SK-N-SH (cell line): Measurements from ENCODE around the gene ABCC11.

Source experiments
- EZH2phosphoT487 ChIP-seq: fragments of 200-600 bp; sonication (generic); IDR thresholded peaks from 2 replicates; pipeline ENCODE4 v1.6.1; 2017; ENCODE audit warnings: low read depth, mixed run types, mild to moderate bottlenecking, antibody characterized with exemption, moderate library complexity, borderline replicate concordance
- FOSL2 ChIP-seq: IDR thresholded peaks from 2 replicates; pipeline ENCODE4 v1.4.0; 2012; ENCODE audit warnings: low read depth, mild to moderate bottlenecking, moderate library complexity, borderline replicate concordance
- FOXM1 ChIP-seq: IDR thresholded peaks from 2 replicates; pipeline ENCODE4 v1.4.0; 2012; ENCODE audit warnings: low read depth, mild to moderate bottlenecking
- GATA2 ChIP-seq: sonication (generic); formaldehyde crosslinking; IDR thresholded peaks from 2 replicates; pipeline ENCODE4 v1.5.0; 2020; ENCODE audit warnings: mild to moderate bottlenecking, missing genetic modification reagents
- JUND ChIP-seq: IDR thresholded peaks from 2 replicates; pipeline ENCODE4 v1.4.0; 2012
- MXI1 ChIP-seq: IDR thresholded peaks from 2 replicates; pipeline ENCODE4 v1.6.1; 2012; ENCODE audit warnings: mild to moderate bottlenecking, low read depth, low read length, improper control_type of control experiment
- NRF1 ChIP-seq: IDR thresholded peaks from 2 replicates; pipeline ENCODE4 v1.6.1; 2012; ENCODE audit warnings: low read depth, mild to moderate bottlenecking, low read length
- RXRA ChIP-seq: IDR thresholded peaks from 2 replicates; pipeline ENCODE4 v1.4.0; 2012; ENCODE audit warnings: low read depth, mild to moderate bottlenecking, borderline replicate concordance
- TAF1 ChIP-seq: IDR thresholded peaks from 2 replicates; pipeline ENCODE4 v1.6.1; 2012; ENCODE audit warnings: low read depth, mild to moderate bottlenecking, low read length, moderate library complexity, borderline replicate concordance
- YY1 ChIP-seq: IDR thresholded peaks from 2 replicates; pipeline ENCODE4 v1.4.0; 2012; ENCODE audit warnings: low read depth, mild to moderate bottlenecking
- TF ChIP-seq, protein P1 (sequence below): fragments of 150-350 bp; IDR thresholded peaks from 2 replicates; pipeline ENCODE4 v1.6.1; 2016; ENCODE audit warnings: mild to moderate bottlenecking, low read depth, low read length
- TF ChIP-seq, protein P2 (sequence below): fragments of 200-600 bp; sonication (generic); IDR thresholded peaks from 2 replicates; pipeline ENCODE4 v1.6.1; 2017; ENCODE audit warnings: antibody characterized with exemption, mild to moderate bottlenecking, moderate library complexity
- TF ChIP-seq, protein P3 (sequence below): IDR thresholded peaks from 2 replicates; pipeline ENCODE4 v1.4.0; 2012; ENCODE audit warnings: low read depth, borderline replicate concordance

DNA sequence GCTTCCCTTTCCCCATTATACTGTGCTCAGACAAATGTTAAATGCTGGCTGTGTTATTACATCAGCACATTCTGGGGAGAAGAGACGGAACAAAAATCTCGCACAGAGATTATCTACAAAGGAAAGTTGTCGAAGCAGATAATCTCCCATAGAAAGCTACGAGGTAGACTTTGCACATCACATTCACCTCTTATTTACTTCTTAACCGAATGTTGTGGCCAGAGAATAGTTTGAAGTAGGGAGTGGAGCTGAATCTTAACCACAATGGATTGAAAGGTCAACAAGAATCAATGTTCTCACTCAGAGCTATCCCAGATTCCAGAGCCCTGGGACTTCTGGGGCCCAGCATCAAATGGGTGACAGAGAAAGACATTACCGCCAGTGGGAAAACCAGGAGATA, 31.6 kb downstream of the ABCC11 start:
- TF ChIP-seq YY1 (no peak), GATA2 (CRISPR knock-in tag) (no peak), EZH2phosphoT487 (no peak), MXI1 (no peak), TAF1 (no peak), NRF1 (no peak), JUND (no peak), FOSL2 (no peak), FOXM1 (no peak), RXRA (no peak)
- TF ChIP-seq, protein P1, sequence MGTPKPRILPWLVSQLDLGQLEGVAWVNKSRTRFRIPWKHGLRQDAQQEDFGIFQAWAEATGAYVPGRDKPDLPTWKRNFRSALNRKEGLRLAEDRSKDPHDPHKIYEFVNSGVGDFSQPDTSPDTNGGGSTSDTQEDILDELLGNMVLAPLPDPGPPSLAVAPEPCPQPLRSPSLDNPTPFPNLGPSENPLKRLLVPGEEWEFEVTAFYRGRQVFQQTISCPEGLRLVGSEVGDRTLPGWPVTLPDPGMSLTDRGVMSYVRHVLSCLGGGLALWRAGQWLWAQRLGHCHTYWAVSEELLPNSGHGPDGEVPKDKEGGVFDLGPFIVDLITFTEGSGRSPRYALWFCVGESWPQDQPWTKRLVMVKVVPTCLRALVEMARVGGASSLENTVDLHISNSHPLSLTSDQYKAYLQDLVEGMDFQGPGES = no peak
- TF ChIP-seq, protein P2, sequence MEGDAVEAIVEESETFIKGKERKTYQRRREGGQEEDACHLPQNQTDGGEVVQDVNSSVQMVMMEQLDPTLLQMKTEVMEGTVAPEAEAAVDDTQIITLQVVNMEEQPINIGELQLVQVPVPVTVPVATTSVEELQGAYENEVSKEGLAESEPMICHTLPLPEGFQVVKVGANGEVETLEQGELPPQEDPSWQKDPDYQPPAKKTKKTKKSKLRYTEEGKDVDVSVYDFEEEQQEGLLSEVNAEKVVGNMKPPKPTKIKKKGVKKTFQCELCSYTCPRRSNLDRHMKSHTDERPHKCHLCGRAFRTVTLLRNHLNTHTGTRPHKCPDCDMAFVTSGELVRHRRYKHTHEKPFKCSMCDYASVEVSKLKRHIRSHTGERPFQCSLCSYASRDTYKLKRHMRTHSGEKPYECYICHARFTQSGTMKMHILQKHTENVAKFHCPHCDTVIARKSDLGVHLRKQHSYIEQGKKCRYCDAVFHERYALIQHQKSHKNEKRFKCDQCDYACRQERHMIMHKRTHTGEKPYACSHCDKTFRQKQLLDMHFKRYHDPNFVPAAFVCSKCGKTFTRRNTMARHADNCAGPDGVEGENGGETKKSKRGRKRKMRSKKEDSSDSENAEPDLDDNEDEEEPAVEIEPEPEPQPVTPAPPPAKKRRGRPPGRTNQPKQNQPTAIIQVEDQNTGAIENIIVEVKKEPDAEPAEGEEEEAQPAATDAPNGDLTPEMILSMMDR = no peak
- TF ChIP-seq, protein P3, sequence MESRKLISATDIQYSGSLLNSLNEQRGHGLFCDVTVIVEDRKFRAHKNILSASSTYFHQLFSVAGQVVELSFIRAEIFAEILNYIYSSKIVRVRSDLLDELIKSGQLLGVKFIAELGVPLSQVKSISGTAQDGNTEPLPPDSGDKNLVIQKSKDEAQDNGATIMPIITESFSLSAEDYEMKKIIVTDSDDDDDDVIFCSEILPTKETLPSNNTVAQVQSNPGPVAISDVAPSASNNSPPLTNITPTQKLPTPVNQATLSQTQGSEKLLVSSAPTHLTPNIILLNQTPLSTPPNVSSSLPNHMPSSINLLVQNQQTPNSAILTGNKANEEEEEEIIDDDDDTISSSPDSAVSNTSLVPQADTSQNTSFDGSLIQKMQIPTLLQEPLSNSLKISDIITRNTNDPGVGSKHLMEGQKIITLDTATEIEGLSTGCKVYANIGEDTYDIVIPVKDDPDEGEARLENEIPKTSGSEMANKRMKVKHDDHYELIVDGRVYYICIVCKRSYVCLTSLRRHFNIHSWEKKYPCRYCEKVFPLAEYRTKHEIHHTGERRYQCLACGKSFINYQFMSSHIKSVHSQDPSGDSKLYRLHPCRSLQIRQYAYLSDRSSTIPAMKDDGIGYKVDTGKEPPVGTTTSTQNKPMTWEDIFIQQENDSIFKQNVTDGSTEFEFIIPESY = no peak
